ENCODE results near the gene QRICH2. TPM values are rescaled to one million over a fixed set of nuclear protein-coding genes. Genes with fewer than 3 reads are reported as not detected.

Gene QRICH2
- polyA plus RNA-seq, 3 donors, result 1.3 to 2.2 (median 2.2) TPM

- no peak overlapping the region for H3K27ac ChIP-seq (ENCODE audit: low read depth, low read length)
- 97 to 99% (median 97%) methylated on average over 4 of the region's 4 CpGs for WGBS, 3 donors
Observed at GRCh38 chr17:76292567-76292966, 15.5 kb downstream of the QRICH2 start.

- WGBS, 3 donors, result 74 to 89% (median 86%) methylated on average over 23 of the region's 23 CpGs
- no peak overlapping the region for H3K27ac ChIP-seq (ENCODE audit: low read depth, low read length)
Observed at GRCh38 chr17:76281573-76282371, 26.3 kb downstream of the QRICH2 start.

GRCh38 chr17:76280650-76281049 lies 27.4 kb downstream of the QRICH2 start:
- WGBS, 3 donors, result 90 to 97% (median 94%) methylated on average over 15 of the region's 15 CpGs
- H3K27ac ChIP-seq (ENCODE audit: low read depth, low read length), result no peak overlapping the region

GRCh38 chr17:76279742-76280287 lies 28.3 kb downstream of the QRICH2 start:
- WGBS, 3 donors, result 82 to 87% (median 86%) methylated on average over 15 of the region's 15 CpGs
- H3K27ac ChIP-seq (ENCODE audit: low read depth, low read length), result no peak overlapping the region

- WGBS, 3 donors, result 45 to 63% (median 56%) methylated on average over 28 of the region's 28 CpGs
- no peak overlapping the region for H3K27ac ChIP-seq (ENCODE audit: low read depth, low read length)
Observed at GRCh38 chr17:76278952-76279741, 28.9 kb downstream of the QRICH2 start.

- WGBS, 3 donors, result 90 to 91% (median 90%) methylated on average over 19 of the region's 19 CpGs
- no peak overlapping the region for H3K27ac ChIP-seq (ENCODE audit: low read depth, low read length)
Observed at GRCh38 chr17:76278268-76278908, 29.7 kb downstream of the QRICH2 start.

GRCh38 chr17:76277300-76278267 lies 30.5 kb downstream of the QRICH2 start:
- H3K27ac ChIP-seq (ENCODE audit: low read depth, low read length), result no peak overlapping the region
- 92 to 93% (median 93%) methylated on average over 31 of the region's 31 CpGs for WGBS, 3 donors

GRCh38 chr17:76276461-76277299 lies 31.4 kb downstream of the QRICH2 start:
- WGBS, 3 donors, result 85 to 89% (median 88%) methylated on average over 19 of the region's 19 CpGs
- no peak overlapping the region for H3K27ac ChIP-seq (ENCODE audit: low read depth, low read length)

GRCh38 chr17:76276069-76276431 lies 32.0 kb downstream of the QRICH2 start:
- no peak overlapping the region for H3K27ac ChIP-seq (ENCODE audit: low read depth, low read length)
- 83 to 88% (median 84%) methylated on average over 11 of the region's 11 CpGs for WGBS, 3 donors

- H3K27ac ChIP-seq (ENCODE audit: low read depth, low read length), result no peak overlapping the region
- WGBS, 3 donors, result 83 to 88% (median 86%) methylated on average over 22 of the region's 22 CpGs
Observed at GRCh38 chr17:76275382-76276068, 32.6 kb downstream of the QRICH2 start.

GRCh38 chr17:76274112-76274956 lies 33.7 kb downstream of the QRICH2 start:
- 64 to 71% (median 65%) methylated on average over 21 of the region's 21 CpGs for WGBS, 3 donors
- H3K27ac ChIP-seq (ENCODE audit: low read depth, low read length), result no peak overlapping the region

- WGBS, 3 donors, result 69 to 76% (median 75%) methylated on average over 26 of the region's 26 CpGs
- H3K27ac ChIP-seq (ENCODE audit: low read depth, low read length), result no peak overlapping the region
Observed at GRCh38 chr17:76273445-76274111, 34.5 kb downstream of the QRICH2 start.

GRCh38 chr17:76272541-76273444 lies 35.3 kb downstream of the QRICH2 start:
- H3K27ac ChIP-seq (ENCODE audit: low read depth, low read length), result no peak overlapping the region
- 48 to 65% (median 53%) methylated on average over 19 of the region's 19 CpGs for WGBS, 3 donors
